GM23338 (cell line): ENCODE results near the gene C22orf23. TPM values are rescaled to one million over a fixed set of nuclear protein-coding genes. Genes with fewer than 3 reads are reported as not detected.

Experiments used
- ATAC-seq: fragments of 200-7000 bp; cut with Tn5 transposase; 3 replicates; pipeline ENCODE4 v1.9.1; 2020
- DNase-seq: peaks from one replicate; pipeline ENCODE4 v3.0.0-alpha.2; 2015; ENCODE audit warnings: low spot score
- H2AFZ ChIP-seq: fragments of 200-600 bp; sonication (generic); 2 replicates; pipeline ENCODE4 v1.8.0; 2016; ENCODE audit warnings: antibody characterized with exemption, mild to moderate bottlenecking, moderate library complexity
- H3F3A ChIP-seq: fragments of 200-600 bp; sonication (generic); replicated peaks from 2 replicates; pipeline ENCODE4 v1.8.0; 2017; ENCODE audit warnings: antibody characterized with exemption, mixed run types, low read depth
- H3K27ac ChIP-seq: fragments of 200-600 bp; sonication (generic); 2 replicates; pipeline ENCODE4 v1.6.1; 2016; ENCODE audit warnings: low read depth
- H3K27me3 ChIP-seq: fragments of 200-600 bp; sonication (generic); 2 replicates; pipeline ENCODE4 v1.8.0; 2016; ENCODE audit warnings: mild to moderate bottlenecking, mixed run types, moderate library complexity; ENCODE audit not compliant: insufficient read depth
- H3K36me3 ChIP-seq: fragments of 200-600 bp; sonication (generic); 2 replicates; pipeline ENCODE4 v1.8.0; 2016; ENCODE audit warnings: mild to moderate bottlenecking; ENCODE audit not compliant: insufficient read depth
- H3K4me1 ChIP-seq: fragments of 200-600 bp; sonication (generic); 2 replicates; pipeline ENCODE4 v1.8.0; 2016; ENCODE audit warnings: mild to moderate bottlenecking, moderate library complexity; ENCODE audit not compliant: insufficient read depth
- H3K4me2 ChIP-seq: fragments of 200-600 bp; sonication (generic); 2 replicates; pipeline ENCODE4 v1.7.1; 2017; ENCODE audit warnings: mixed run types
- H3K4me3 ChIP-seq: fragments of 200-600 bp; sonication (generic); 2 replicates; pipeline ENCODE4 v1.6.1; 2016; ENCODE audit warnings: mixed run types
- H3K79me2 ChIP-seq: fragments of 200-600 bp; sonication (generic); replicated peaks from 2 replicates; pipeline ENCODE4 v1.8.0; 2017; ENCODE audit warnings: mild to moderate bottlenecking; ENCODE audit not compliant: insufficient read depth
- H3K9me2 ChIP-seq: fragments of 200-600 bp; sonication (generic); 2 replicates; pipeline ENCODE4 v1.8.0; 2017; ENCODE audit not compliant: insufficient read depth
- H4K20me1 ChIP-seq: fragments of 200-600 bp; sonication (generic); replicated peaks from 2 replicates; pipeline ENCODE4 v1.8.0; 2017; ENCODE audit warnings: mild to moderate bottlenecking; ENCODE audit not compliant: insufficient read depth
- H3K27ac Mint-ChIP-seq: 2 replicates; pipeline ENCODE4 v1.8.0; 2020; ENCODE audit warnings: inconsistent platforms, mild to moderate bottlenecking, moderate library complexity, mixed read lengths
- H3K27me3 Mint-ChIP-seq: 3 replicates; pipeline ENCODE4 v1.8.0; 2022; ENCODE audit warnings: low read depth, mild to moderate bottlenecking, moderate library complexity, mixed read lengths, inconsistent platforms; ENCODE audit not compliant: insufficient read depth, poor library complexity
- H3K36me3 Mint-ChIP-seq: 3 replicates; pipeline ENCODE4 v1.8.0; 2021; ENCODE audit warnings: low read depth, mild to moderate bottlenecking, inconsistent platforms, moderate library complexity, mixed read lengths
- H3K4me1 Mint-ChIP-seq: 3 replicates; pipeline ENCODE4 v1.8.0; 2020; ENCODE audit warnings: mild to moderate bottlenecking, inconsistent platforms, mixed read lengths
- H3K4me3 Mint-ChIP-seq: 3 replicates; pipeline ENCODE4 v1.8.0; 2021; ENCODE audit warnings: moderate library complexity, mild to moderate bottlenecking, inconsistent platforms, mixed read lengths
- H3K9me3 Mint-ChIP-seq: 3 replicates; pipeline ENCODE4 v1.8.0; 2020; ENCODE audit warnings: moderate library complexity, mild to moderate bottlenecking, inconsistent platforms, mixed read lengths
- CREB1 ChIP-seq: fragments of 250-450 bp; sonication (Bioruptor Pico); IDR thresholded peaks from 2 replicates; pipeline ENCODE4 v1.5.0; 2020; ENCODE audit warnings: low read depth, mild to moderate bottlenecking, moderate library complexity
- CTCF ChIP-seq, 2 experiments: fragments of 200-600 bp in 1 of 2; sonication (generic) in 1 of 2; conservative IDR thresholded peaks; 2 replicates each; pipeline versions ENCODE4 v1.5.1 to v1.6.1; 2016 to 2017; ENCODE audit warnings: antibody characterized with exemption in 2 of 2, low read depth in 2 of 2, mild to moderate bottlenecking in 2 of 2, moderate library complexity in 1 of 2
- ETS1 ChIP-seq: IDR thresholded peaks from 2 replicates; pipeline ENCODE4 v1.6.1; 2016; ENCODE audit warnings: antibody characterized with exemption
- EZH2 ChIP-seq: fragments of 200-600 bp; sonication (generic); IDR thresholded peaks from one replicate; pipeline ENCODE4 v1.8.0; 2017; ENCODE audit warnings: antibody characterized with exemption, mild to moderate bottlenecking, low read depth; ENCODE audit not compliant: unreplicated experiment
- EZH2phosphoT487 ChIP-seq: fragments of 200-600 bp; sonication (generic); IDR thresholded peaks from one replicate; pipeline ENCODE4 v1.8.1; 2018; ENCODE audit warnings: antibody characterized with exemption; ENCODE audit not compliant: unreplicated experiment
- JUNB ChIP-seq: IDR thresholded peaks from one replicate; pipeline ENCODE4 v1.6.1; 2016; ENCODE audit warnings: antibody characterized with exemption; ENCODE audit not compliant: unreplicated experiment
- NANOG ChIP-seq: IDR thresholded peaks from 2 replicates; pipeline ENCODE4 v1.6.1; 2016; ENCODE audit warnings: antibody characterized with exemption, borderline replicate concordance
- POLR2AphosphoS5 ChIP-seq: IDR thresholded peaks from 2 replicates; pipeline ENCODE4 v1.6.1; 2016; ENCODE audit warnings: antibody characterized with exemption, low read depth
- STAT1 ChIP-seq: IDR thresholded peaks from one replicate; pipeline ENCODE4 v1.6.1; 2016; ENCODE audit warnings: antibody characterized with exemption; ENCODE audit not compliant: unreplicated experiment
- ZNF114 ChIP-seq: fragments of 250-450 bp; sonication (Bioruptor Pico); IDR thresholded peaks from 2 replicates; pipeline ENCODE4 v1.5.0; 2020; ENCODE audit warnings: mild to moderate bottlenecking, moderate library complexity
- ZNF331 ChIP-seq: fragments of 250-450 bp; sonication (Bioruptor Pico); IDR thresholded peaks from 2 replicates; pipeline ENCODE4 v1.5.0; 2020; ENCODE audit warnings: low read depth, mild to moderate bottlenecking, moderate library complexity
- polyA plus RNA-seq: library from polyadenylated mRNA; unstranded; fragments of >200 nt; fragmentation: Nextera tagmentation; extraction: Ambion mirVana; gene quantifications from 2 replicates; pipeline ENCODE4 v1.2.1, GENCODE V29; 2016
- total RNA-seq: library from RNA; depleted of rRNA; stranded (reverse); fragments of >200 nt; shearing (Covaris generic); gene quantifications from 2 replicates; pipeline ENCODE4 v1.2.3, GENCODE V29; 2014
- TF ChIP-seq, protein P1 (sequence below): fragments of 250-450 bp; sonication (Bioruptor Pico); IDR thresholded peaks from 2 replicates; pipeline ENCODE4 v1.5.0; 2020; ENCODE audit warnings: mild to moderate bottlenecking, moderate library complexity
- TF ChIP-seq, protein P2 (sequence below): IDR thresholded peaks from one replicate; pipeline ENCODE4 v1.6.1; 2018; ENCODE audit warnings: antibody characterized with exemption; ENCODE audit not compliant: unreplicated experiment

The C22orf23 gene
- total and polyA plus RNA-seq, 2 experiments from 2014 or later = 0.38 TPM; not detected in 1

GRCh38 chr22:37930952-37931440, 22.4 kb downstream of the C22orf23 start:
- peaks cover 12% of the 10 kb centered on the region for H3K36me3 Mint-ChIP-seq
- no peak for DNase-seq

More at GRCh38 chr22:37930952-37931440, 22.4 kb downstream of the C22orf23 start:
- Histone ChIP-seq H3K27me3 (no peaks in the 10 kb centered on the region), H4K20me1 (no peaks in the 10 kb centered on the region; the same call in 1 of the 2 replicates), H3K36me3 (no peaks in the 10 kb centered on the region), H2AFZ (no peak overlapping the region), H3K79me2 (no peaks in the 10 kb centered on the region), H3K9me2 (no peaks in the 10 kb centered on the region), H3K4me3 (no peak overlapping the region), H3K4me1 (no peaks in the 10 kb centered on the region), H3K4me2 (no peak overlapping the region), H3F3A (0 out of 2 replicates have a peak, but pooled peaks cover 7% of the 10 kb centered on the region), H3K27ac (no peak overlapping the region)
- Mint-ChIP-seq H3K4me1 (peaks cover 9% of the 10 kb centered on the region), H3K27me3 (peaks cover 8% of the 10 kb centered on the region), H3K4me3 (no peak overlapping the region), H3K9me3 (no peaks in the 10 kb centered on the region), H3K27ac (no peak overlapping the region)
- TF ChIP-seq, protein P1, sequence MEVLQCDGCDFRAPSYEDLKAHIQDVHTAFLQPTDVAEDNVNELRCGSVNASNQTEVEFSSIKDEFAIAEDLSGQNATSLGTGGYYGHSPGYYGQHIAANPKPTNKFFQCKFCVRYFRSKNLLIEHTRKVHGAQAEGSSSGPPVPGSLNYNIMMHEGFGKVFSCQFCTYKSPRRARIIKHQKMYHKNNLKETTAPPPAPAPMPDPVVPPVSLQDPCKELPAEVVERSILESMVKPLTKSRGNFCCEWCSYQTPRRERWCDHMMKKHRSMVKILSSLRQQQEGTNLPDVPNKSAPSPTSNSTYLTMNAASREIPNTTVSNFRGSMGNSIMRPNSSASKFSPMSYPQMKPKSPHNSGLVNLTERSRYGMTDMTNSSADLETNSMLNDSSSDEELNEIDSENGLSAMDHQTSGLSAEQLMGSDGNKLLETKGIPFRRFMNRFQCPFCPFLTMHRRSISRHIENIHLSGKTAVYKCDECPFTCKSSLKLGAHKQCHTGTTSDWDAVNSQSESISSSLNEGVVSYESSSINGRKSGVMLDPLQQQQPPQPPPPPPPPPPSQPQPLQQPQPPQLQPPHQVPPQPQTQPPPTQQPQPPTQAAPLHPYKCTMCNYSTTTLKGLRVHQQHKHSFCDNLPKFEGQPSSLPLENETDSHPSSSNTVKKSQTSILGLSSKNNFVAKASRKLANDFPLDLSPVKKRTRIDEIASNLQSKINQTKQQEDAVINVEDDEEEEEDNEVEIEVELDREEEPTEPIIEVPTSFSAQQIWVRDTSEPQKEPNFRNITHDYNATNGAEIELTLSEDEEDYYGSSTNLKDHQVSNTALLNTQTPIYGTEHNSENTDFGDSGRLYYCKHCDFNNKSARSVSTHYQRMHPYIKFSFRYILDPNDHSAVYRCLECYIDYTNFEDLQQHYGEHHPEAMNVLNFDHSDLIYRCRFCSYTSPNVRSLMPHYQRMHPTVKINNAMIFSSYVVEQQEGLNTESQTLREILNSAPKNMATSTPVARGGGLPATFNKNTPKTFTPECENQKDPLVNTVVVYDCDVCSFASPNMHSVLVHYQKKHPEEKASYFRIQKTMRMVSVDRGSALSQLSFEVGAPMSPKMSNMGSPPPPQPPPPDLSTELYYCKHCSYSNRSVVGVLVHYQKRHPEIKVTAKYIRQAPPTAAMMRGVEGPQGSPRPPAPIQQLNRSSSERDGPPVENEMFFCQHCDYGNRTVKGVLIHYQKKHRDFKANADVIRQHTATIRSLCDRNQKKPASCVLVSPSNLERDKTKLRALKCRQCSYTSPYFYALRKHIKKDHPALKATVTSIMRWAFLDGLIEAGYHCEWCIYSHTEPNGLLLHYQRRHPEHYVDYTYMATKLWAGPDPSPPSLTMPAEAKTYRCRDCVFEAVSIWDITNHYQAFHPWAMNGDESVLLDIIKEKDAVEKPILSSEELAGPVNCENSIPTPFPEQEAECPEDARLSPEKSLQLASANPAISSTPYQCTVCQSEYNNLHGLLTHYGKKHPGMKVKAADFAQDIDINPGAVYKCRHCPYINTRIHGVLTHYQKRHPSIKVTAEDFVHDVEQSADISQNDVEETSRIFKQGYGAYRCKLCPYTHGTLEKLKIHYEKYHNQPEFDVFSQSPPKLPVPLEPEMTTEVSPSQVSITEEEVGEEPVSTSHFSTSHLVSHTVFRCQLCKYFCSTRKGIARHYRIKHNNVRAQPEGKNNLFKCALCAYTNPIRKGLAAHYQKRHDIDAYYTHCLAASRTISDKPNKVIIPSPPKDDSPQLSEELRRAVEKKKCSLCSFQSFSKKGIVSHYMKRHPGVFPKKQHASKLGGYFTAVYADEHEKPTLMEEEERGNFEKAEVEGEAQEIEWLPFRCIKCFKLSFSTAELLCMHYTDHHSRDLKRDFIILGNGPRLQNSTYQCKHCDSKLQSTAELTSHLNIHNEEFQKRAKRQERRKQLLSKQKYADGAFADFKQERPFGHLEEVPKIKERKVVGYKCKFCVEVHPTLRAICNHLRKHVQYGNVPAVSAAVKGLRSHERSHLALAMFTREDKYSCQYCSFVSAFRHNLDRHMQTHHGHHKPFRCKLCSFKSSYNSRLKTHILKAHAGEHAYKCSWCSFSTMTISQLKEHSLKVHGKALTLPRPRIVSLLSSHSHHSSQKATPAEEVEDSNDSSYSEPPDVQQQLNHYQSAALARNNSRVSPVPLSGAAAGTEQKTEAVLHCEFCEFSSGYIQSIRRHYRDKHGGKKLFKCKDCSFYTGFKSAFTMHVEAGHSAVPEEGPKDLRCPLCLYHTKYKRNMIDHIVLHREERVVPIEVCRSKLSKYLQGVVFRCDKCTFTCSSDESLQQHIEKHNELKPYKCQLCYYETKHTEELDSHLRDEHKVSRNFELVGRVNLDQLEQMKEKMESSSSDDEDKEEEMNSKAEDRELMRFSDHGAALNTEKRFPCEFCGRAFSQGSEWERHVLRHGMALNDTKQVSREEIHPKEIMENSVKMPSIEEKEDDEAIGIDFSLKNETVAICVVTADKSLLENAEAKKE = no peak
- TF ChIP-seq POLR2AphosphoS5 = no peak
- no peak for TF ChIP-seq ETS1
- TF ChIP-seq NANOG = no peak
- no peak for TF ChIP-seq EZH2phosphoT487
- no peak for TF ChIP-seq ZNF331 (CRISPR knock-in tag)
- no peak for TF ChIP-seq EZH2
- no peak for TF ChIP-seq CREB1 (CRISPR knock-in tag)
- no peak for TF ChIP-seq STAT1
- TF ChIP-seq ZNF114 = no peak
- TF ChIP-seq JUNB = no peak
- no peak; a peak in 1 of 4 replicates for TF ChIP-seq CTCF (conservative IDR thresholded peaks at IDR 0.05; ENCODE audit: low read depth in 2 of 2)
- TF ChIP-seq, protein P2, sequence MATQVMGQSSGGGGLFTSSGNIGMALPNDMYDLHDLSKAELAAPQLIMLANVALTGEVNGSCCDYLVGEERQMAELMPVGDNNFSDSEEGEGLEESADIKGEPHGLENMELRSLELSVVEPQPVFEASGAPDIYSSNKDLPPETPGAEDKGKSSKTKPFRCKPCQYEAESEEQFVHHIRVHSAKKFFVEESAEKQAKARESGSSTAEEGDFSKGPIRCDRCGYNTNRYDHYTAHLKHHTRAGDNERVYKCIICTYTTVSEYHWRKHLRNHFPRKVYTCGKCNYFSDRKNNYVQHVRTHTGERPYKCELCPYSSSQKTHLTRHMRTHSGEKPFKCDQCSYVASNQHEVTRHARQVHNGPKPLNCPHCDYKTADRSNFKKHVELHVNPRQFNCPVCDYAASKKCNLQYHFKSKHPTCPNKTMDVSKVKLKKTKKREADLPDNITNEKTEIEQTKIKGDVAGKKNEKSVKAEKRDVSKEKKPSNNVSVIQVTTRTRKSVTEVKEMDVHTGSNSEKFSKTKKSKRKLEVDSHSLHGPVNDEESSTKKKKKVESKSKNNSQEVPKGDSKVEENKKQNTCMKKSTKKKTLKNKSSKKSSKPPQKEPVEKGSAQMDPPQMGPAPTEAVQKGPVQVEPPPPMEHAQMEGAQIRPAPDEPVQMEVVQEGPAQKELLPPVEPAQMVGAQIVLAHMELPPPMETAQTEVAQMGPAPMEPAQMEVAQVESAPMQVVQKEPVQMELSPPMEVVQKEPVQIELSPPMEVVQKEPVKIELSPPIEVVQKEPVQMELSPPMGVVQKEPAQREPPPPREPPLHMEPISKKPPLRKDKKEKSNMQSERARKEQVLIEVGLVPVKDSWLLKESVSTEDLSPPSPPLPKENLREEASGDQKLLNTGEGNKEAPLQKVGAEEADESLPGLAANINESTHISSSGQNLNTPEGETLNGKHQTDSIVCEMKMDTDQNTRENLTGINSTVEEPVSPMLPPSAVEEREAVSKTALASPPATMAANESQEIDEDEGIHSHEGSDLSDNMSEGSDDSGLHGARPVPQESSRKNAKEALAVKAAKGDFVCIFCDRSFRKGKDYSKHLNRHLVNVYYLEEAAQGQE = no peak
- no peak for ATAC-seq
